ENCODE measurements around the gene SSH2.

DNA sequence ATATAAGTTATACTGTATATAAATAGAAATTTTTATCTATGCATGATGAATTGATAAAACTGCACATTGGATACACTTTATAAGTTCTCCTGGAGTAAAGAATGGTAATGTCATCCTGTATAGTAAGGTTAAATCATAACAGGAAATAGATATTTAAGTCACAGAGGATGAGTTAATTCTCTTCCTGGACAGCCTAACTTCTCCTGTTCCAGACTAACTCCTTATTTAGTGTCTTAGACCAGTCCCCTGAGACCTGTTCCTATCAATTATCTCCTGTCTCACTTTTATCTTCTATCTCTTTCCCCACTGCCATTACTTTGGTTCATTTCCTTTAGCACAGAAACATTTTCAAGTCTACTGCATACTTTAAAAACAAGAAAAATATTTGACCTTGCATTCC lies 46.5 kb downstream of the SSH2 start:
- no peak for TF ChIP-seq ZC3H10 (CRISPR knock-in tag; IDR thresholded peaks at IDR 0.05)
- no peak for TF ChIP-seq ZFP3 (CRISPR knock-in tag; IDR thresholded peaks at IDR 0.05)
- TF ChIP-seq PATZ1 (CRISPR knock-in tag; IDR thresholded peaks at IDR 0.05; ENCODE audit: borderline replicate concordance): no peak
